LHCN-M2 (cell line): ENCODE measurements around the gene KIAA1755. TPM values are rescaled to one million over a fixed set of nuclear protein-coding genes. Genes with fewer than 3 reads are reported as not detected.

ENCODE experiments used
- DNase-seq: peaks from one replicate; pipeline ENCODE4 v3.0.0-alpha.2; 2012; ENCODE audit warnings: low read depth
- polyA plus RNA-seq: library from polyadenylated mRNA; unstranded; fragments of >200 nt; gene quantifications from one replicate; pipeline ENCODE4 v1.2.1, GENCODE V29; 2012; ENCODE audit warnings: missing spikeins
- total RNA-seq: library from RNA; depleted of rRNA; stranded (reverse); fragments of >200 nt; gene quantifications from 2 replicates; pipeline ENCODE4 v1.2.3, GENCODE V29; 2014; rRNA removed

The KIAA1755 gene
- total RNA-seq: 0.17 and 0.45 TPM in 2 replicates
- 0.17 TPM for polyA plus RNA-seq

DNA sequence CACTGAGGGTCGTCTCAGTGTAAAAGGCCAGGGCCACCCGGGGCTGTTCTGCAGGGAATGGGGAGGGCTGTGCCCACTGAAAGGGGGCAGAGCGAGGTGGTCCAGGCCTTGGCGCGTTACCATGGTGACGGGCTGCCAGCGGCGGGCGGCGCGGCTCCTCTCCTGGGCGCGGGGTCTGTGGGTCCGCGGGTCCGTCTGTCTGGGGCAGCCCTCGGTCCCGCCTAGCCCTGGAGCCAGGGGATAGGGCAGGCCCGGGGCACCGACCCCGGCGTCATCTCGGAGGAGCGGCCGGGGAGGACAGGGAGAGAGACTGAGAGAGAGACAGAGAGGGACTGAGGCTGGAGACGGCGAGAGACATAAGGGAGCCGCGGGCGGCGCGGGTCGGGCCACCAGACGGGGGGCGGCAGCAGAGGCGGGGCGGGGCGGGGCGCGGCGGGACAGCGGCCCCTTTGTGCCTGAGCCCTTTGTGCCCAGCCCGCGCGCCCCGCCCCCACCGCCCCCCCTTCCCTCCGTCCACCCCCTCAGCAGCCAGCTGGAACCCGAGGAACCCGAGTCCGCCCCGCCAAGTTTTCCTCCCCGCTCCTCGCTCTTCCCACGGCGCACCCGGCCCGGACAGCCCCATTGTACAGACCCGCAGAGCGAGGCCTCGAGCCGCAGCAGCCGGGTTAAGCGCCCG is at the start of gene KIAA1755:
TSS of gene KIAA1755 (minus strand) at position 358 of the 676 bp plus-strand sequence. CDS start at position 123, 235 bp downstream.
- no peak for DNase-seq

GRCh38 chr20:38308447-38308846 is 47.9 kb upstream of the KIAA1755 start:
- DNase-seq: no peak

GRCh38 chr20:38308047-38308438 is 47.5 kb upstream of the KIAA1755 start:
- DNase-seq: peak; percentile 19

- peak; percentile 68 for DNase-seq
These were observed 47.0 kb upstream of the KIAA1755 start for GRCh38 chr20:38307371-38308046.

- DNase-seq: no peak
These were observed 45.8 kb upstream of the KIAA1755 start for GRCh38 chr20:38306379-38306778.

DNA sequence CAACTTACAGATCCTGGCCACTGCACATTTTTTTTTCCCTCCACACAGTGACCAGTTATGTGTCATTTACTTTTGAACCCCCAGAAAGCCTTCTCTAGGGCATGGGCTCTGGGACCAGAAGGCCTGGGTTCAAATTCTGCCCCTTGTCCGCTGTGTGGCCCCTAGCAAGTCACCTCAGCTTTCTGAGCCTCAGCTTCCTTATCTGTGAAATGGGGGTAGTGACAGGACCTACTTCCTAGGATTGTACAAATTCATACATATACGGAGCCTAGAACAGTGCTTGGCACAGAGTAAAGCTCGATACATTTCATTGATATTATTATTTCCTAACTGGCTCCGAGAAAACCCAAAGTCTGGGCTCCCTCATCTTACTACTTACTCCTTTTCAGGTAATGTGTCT is 45.0 kb upstream of the KIAA1755 start:
- DNase-seq: no peak

DNA sequence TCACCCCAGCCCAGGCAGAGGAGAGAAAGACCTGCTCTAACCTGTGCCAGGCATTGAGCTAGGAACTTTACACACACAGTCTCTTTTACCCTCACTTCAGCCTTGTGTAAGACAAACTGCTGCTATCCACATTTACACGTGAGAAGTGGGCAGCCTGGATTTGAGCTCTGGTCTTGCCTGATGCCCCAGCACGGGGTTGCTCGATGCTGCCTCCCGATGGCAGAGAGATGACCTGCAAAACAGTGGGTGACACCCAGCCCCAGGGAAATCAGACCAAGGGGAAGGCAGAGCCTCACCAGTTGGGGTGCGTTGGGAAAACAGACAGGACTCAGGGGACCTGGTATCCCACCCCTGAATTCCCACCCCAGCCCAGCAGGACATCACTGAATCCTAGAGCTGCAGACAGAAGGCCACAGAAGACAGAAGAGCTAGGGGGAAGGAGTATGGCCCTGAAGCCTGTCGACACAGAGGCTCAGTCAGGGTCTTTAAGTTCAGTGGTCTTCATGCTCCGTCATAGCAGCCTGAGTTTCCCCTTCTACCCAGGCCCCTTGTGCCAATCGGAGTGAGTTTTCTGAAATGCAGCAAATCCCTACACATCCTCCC is 44.4 kb upstream of the KIAA1755 start:
- DNase-seq: peak; percentile 32

DNA sequence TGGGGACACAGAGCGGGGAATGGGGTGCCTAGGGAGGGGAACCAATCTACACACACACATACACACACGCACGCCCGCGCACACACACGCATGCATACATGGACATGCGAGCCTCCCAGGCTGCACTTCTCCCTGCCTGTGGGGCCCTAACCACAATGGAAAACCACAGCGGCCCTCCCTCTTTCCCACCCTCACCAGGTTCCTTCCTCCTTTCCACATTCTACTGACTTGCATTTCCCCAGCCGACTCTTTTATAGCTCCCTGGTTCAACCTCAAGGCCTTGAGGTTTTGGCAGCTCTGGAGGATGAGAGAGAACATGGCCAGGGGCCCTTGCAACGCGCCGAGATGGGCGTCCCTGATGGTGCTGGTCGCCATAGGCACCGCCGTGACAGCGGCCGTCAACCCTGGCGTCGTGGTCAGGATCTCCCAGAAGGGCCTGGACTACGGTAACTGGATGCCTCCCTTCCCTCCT is 43.4 kb upstream of the KIAA1755 start, which contains the start of gene BPI:
TSS of gene BPI (plus strand) at position 249 of the 472 bp plus-strand sequence. CDS start at position 317, 68 bp downstream.
- no peak for DNase-seq

DNA sequence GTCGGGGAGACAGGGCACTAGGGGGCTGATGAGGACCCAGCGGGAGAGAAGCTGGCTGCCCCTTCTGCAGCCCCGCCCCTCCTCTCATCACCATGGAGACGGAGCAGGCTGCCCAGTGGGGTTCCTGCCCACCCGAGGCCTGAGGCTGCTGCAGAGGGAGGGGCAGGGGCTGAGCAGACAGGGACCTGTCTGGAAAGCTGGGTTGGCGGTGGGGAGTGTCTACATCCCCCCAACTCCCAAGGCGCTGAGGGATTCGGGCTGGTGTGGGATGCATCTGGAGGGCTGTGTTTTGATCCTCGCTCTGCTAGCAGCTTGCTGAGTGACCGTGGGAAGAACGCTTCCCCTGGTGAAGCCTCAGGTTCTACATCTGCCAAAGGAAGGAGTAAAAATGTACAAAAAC is 42.3 kb upstream of the KIAA1755 start:
- DNase-seq: no peak

DNA sequence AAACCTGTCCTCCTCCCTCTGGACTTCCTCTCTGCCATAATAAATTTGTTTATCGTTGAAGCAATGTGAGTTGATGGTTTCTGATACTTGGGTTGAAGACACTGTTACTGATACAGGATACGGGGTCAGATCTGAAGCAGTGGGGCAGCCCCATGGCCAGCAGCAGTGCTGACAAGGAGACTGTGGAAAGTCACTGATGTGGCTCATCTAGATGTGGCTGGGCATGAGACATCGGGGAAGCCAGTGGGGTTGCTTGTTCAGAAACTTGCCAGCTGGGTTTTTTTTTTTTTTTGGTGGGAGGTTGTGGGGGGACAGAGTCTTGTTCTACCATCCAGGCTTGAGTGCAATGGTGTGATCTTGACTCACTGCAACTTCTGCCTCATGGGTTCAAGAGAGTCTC is 40.8 kb upstream of the KIAA1755 start:
- no peak for DNase-seq

DNA sequence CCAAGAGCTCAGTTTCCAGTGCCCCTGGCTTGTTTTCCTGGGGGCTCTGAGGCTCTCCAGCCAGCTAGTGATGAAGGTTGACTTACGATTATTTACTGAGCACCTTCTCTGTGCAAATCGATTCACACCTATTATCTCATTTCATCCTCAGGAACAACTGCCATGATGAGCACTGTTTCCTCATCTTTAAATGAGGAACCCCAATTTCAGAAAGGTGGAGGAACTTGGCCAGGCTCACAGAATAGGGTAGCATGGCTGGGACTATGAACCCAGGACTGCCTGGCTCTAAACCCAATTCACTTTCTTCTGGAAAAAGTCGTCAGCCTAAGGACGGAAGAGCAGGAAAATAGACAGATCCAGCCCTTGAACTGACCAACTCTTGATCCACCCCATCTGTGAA is 39.9 kb upstream of the KIAA1755 start:
- no peak for DNase-seq

GRCh38 chr20:38299963-38300362 is 39.4 kb upstream of the KIAA1755 start:
- DNase-seq: no peak

DNA sequence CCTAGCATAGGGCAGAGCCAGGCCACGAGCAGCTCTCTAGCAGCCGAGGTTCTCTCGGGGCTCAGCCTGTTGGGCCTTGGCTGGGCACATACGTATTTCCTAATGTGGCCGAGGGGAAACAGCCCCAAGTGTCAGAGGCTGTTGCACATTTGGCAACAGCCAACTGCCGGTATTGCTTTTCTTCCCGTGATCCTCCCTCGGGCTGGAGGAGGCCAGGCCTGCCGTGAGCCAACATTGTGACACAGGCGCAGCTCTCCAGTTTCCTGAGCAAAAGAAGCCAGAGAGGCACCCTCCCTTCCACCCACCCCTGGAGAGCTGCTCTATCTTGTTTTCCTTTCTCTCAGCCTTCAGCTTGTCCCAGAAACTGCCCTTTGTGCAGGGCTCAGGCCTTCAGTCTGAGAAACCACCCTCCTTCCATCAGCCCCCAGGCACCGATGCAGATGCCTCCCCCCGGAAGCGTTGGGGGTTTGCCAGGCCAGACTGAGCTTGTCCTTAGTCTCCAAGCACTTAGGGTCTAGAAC is 38.3 kb upstream of the KIAA1755 start:
- DNase-seq: no peak

- no peak for DNase-seq
These were observed 37.6 kb upstream of the KIAA1755 start for GRCh38 chr20:38297916-38298674.

- DNase-seq: no peak
These were observed 35.9 kb upstream of the KIAA1755 start for GRCh38 chr20:38296433-38296832.

GRCh38 chr20:38295811-38296210 is 35.3 kb upstream of the KIAA1755 start:
- no peak for DNase-seq

DNA sequence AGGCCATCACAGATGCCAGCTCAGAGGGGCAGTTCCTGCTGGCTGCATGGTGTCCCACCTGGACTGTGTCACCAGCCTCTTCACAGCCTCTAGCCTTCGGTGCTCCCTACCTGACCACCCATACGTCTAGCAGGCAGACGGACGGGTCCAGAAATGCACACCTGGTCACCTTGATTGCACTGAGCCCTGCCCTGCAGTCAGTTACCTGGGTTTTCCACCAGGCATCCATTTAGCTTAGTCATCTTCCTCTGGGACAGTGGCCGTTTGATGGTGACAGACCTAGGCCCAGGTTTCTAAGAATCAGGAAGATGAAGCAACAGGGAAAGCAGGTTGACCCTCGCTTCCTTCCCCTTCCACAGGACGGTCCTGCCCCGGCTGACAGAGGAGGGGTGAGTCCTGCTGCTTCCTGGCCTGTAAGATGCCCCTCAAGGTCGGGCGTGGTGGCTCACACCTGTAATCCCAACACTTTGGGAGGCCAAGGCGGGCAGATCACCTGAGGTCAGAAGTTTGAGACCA is 33.6 kb upstream of the KIAA1755 start:
- DNase-seq: no peak

GRCh38 chr20:38293491-38294065 is 33.0 kb upstream of the KIAA1755 start:
- DNase-seq: no peak

DNA sequence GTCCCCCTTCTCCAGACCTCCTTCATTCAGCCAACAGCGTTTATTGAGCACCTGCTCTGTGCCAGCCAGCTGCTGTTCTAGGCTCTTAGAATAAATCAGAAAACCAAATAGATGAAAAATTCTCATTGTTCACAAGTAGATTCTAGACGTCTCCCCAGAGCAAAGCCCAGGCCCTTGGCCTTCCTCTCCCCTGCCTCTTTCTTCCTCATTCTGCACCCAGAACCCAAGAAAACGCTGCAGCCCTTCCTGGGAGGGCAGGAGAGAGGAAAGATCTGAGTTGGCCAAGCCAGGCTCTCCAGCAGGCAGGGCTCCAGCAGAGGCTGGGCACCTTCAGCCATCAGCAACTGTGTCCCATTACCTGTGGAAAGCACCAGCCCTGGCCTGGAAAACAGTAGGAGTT is 31.4 kb upstream of the KIAA1755 start:
- DNase-seq: no peak

- peak; percentile 81 for DNase-seq
These were observed 30.6 kb upstream of the KIAA1755 start for GRCh38 chr20:38290829-38291814.
